H1 (cell line): Measurements from ENCODE around the gene ZNF398. TPM values are rescaled to one million over a fixed set of nuclear protein-coding genes. Genes with fewer than 3 reads are reported as not detected.

Experiments used
- CTCF ChIA-PET: fragments of 300-600 bp; sonication (Branson Sonifier 250); formaldehyde crosslinking; loops from one replicate; lab custom pipeline; 2021; ENCODE audit not compliant: partially characterized antibody; lab: Charles Lee
- POLR2A ChIA-PET: fragments of 300-600 bp; sonication (Branson Sonifier 250); formaldehyde crosslinking; loops from one replicate; lab custom pipeline; 2021; ENCODE audit warnings: inconsistent platforms; ENCODE audit not compliant: partially characterized antibody; lab: Charles Lee
- DNase-seq, 2 experiments: peaks; one replicate each; pipeline versions ENCODE4 v3.0.0 to v3.0.0-alpha.2; 2010 to 2022; ENCODE audit warnings: low spot score in 2 of 2, low read depth in 1 of 2, mixed read lengths in 1 of 2
- FAIRE-seq: peaks from 2 replicates; lab custom pipeline; 2011; peaks lifted over from hg19 to GRCh38; lab: Jason Lieb, UNC
- H2AFZ ChIP-seq: 2 replicates; pipeline ENCODE4 v1.8.1; 2012; ENCODE audit warnings: low read length, inconsistent platforms
- H2AK5ac ChIP-seq: 2 replicates; pipeline ENCODE4 v1.6.1; 2013; ENCODE audit warnings: low read depth, low read length
- H2BK120ac ChIP-seq: replicated peaks from 2 replicates; pipeline ENCODE3; 2013; ENCODE audit warnings: low read depth, low read length, inconsistent platforms
- H2BK12ac ChIP-seq: 2 replicates; pipeline ENCODE4 v1.6.1; 2013; ENCODE audit warnings: low read depth, low read length
- H2BK15ac ChIP-seq: 2 replicates; pipeline ENCODE4 v1.6.1; 2013; ENCODE audit warnings: low read length
- H2BK20ac ChIP-seq: 2 replicates; pipeline ENCODE4 v1.6.1; 2013; ENCODE audit warnings: low read length
- H2BK5ac ChIP-seq: 2 replicates; pipeline ENCODE4 v1.6.1; 2013; ENCODE audit warnings: low read depth, low read length
- H3K14ac ChIP-seq: 2 replicates; pipeline ENCODE4 v1.6.1; 2013; ENCODE audit warnings: inconsistent platforms; ENCODE audit not compliant: insufficient read length
- H3K18ac ChIP-seq: 2 replicates; pipeline ENCODE4 v1.6.1; 2013; ENCODE audit warnings: low read length; ENCODE audit errors: extremely low read depth
- H3K23ac ChIP-seq: 2 replicates; pipeline ENCODE4 v1.6.1; 2013; ENCODE audit warnings: inconsistent platforms; ENCODE audit not compliant: insufficient read length
- H3K23me2 ChIP-seq: 2 replicates; pipeline ENCODE4 v1.6.1; 2013; ENCODE audit warnings: low read depth, low read length
- H3K27ac ChIP-seq: 2 replicates; pipeline ENCODE4 v1.6.1; 2011; ENCODE audit warnings: low read depth, low read length, inconsistent platforms
- H3K27me3 ChIP-seq, 4 experiments: replicated peaks in 1 of 4; 1 replicate in 1 of 4; 2 replicates in 3 of 4; pipeline versions ENCODE4 v1.6.1 to v1.8.1; 2011 to 2013; ENCODE audit warnings: low read length in 3 of 4, mild to moderate bottlenecking in 3 of 4, inconsistent platforms in 2 of 4, mixed read lengths in 2 of 4, moderate library complexity in 1 of 4; ENCODE audit not compliant: control insufficient read depth in 3 of 4, insufficient read depth in 3 of 4; ENCODE audit errors: extremely low read depth in 1 of 4
- H3K36me3 ChIP-seq, 4 experiments: 2 replicates each; pipeline versions ENCODE4 v1.6.1 to v1.8.1; 2011 to 2013; ENCODE audit warnings: mild to moderate bottlenecking in 4 of 4, low read length in 3 of 4, moderate library complexity in 2 of 4, control low read depth in 1 of 4, inconsistent platforms in 1 of 4; ENCODE audit not compliant: insufficient read depth in 4 of 4, control insufficient read depth in 2 of 4
- H3K4ac ChIP-seq: replicated peaks from 2 replicates; pipeline ENCODE3; 2013; ENCODE audit warnings: low read length, low read depth, mixed read lengths, inconsistent platforms; ENCODE audit not compliant: insufficient read length
- H3K4me1 ChIP-seq, 4 experiments: replicated peaks in 1 of 4; 1 replicate in 1 of 4; 2 replicates in 3 of 4; pipeline versions ENCODE4 v1.6.1 to v1.8.1; 2011 to 2013; ENCODE audit warnings: low read length in 3 of 4, inconsistent platforms in 2 of 4, mixed read lengths in 1 of 4; ENCODE audit not compliant: insufficient read depth in 4 of 4, control insufficient read depth in 3 of 4
- H3K4me2 ChIP-seq, 2 experiments: 2 replicates each; pipeline versions ENCODE4 v1.6.1 to v1.8.1; 2011 to 2013; ENCODE audit warnings: low read depth in 2 of 2, low read length in 2 of 2, control low read depth in 1 of 2, inconsistent platforms in 1 of 2, mild to moderate bottlenecking in 1 of 2; ENCODE audit not compliant: insufficient read depth in 1 of 2
- H3K4me3 ChIP-seq, 4 experiments: fragments of 200-600, 300-600 bp in 1 of 4; sonication (generic), shearing (Covaris generic), sonication (Bioruptor Twin) in 1 of 4; 2 replicates each; pipeline versions ENCODE4 v1.5.1 to v1.8.1; 2011 to 2016; ENCODE audit warnings: low read length in 4 of 4, low read depth in 3 of 4, control low read depth in 2 of 4, inconsistent platforms in 2 of 4, mild to moderate bottlenecking in 2 of 4, mixed read lengths in 1 of 4, moderate library complexity in 1 of 4; ENCODE audit not compliant: insufficient read depth in 2 of 4; ENCODE audit errors: extremely low read depth in 1 of 4
- H3K56ac ChIP-seq: replicated peaks from 2 replicates; pipeline ENCODE3; 2013; ENCODE audit warnings: low read depth, mild to moderate bottlenecking, mixed read lengths, low read length, inconsistent platforms; ENCODE audit not compliant: insufficient read length
- H3K79me1 ChIP-seq: 2 replicates; pipeline ENCODE4 v1.6.1; 2013; ENCODE audit warnings: low read depth, low read length, control low read depth
- H3K79me2 ChIP-seq, 2 experiments: 2 replicates each; pipeline versions ENCODE4 v1.6.1 to v1.8.1; 2012 to 2013; ENCODE audit warnings: low read length in 2 of 2, mild to moderate bottlenecking in 2 of 2, inconsistent platforms in 1 of 2; ENCODE audit not compliant: insufficient read depth in 2 of 2, control insufficient read depth in 1 of 2
- H3K9ac ChIP-seq, 4 experiments: replicated peaks in 1 of 4; 1 replicate in 1 of 4; 2 replicates in 3 of 4; pipeline versions ENCODE4 v1.6.1 to v1.8.1; 2011 to 2013; ENCODE audit warnings: low read depth in 3 of 4, low read length in 3 of 4, control low read depth in 2 of 4, mild to moderate bottlenecking in 2 of 4, moderate library complexity in 2 of 4, inconsistent platforms in 1 of 4; ENCODE audit errors: extremely low read depth in 1 of 4
- H3K9me3 ChIP-seq, 2 experiments: 2 replicates each; pipeline versions ENCODE4 v1.6.1 to v1.8.1; 2012 to 2013; ENCODE audit warnings: mild to moderate bottlenecking in 2 of 2, moderate library complexity in 2 of 2, control low read depth in 1 of 2, inconsistent platforms in 1 of 2, low read depth in 1 of 2, low read length in 1 of 2, mixed read lengths in 1 of 2; ENCODE audit not compliant: insufficient read depth in 2 of 2
- H4K20me1 ChIP-seq, 2 experiments: replicated peaks in 1 of 2; 2 replicates each; pipeline versions ENCODE3 to v1.8.1; 2011 to 2013; ENCODE audit warnings: inconsistent platforms in 2 of 2, low read length in 2 of 2, mild to moderate bottlenecking in 1 of 2; ENCODE audit not compliant: insufficient read depth in 2 of 2, control insufficient read depth in 1 of 2
- H4K5ac ChIP-seq: 2 replicates; pipeline ENCODE4 v1.6.1; 2013; ENCODE audit warnings: low read length, low read depth, mixed read lengths, inconsistent platforms; ENCODE audit not compliant: insufficient read length
- H4K8ac ChIP-seq: 2 replicates; pipeline ENCODE4 v1.8.0; 2013; ENCODE audit warnings: mild to moderate bottlenecking, moderate library complexity, low read length, inconsistent platforms; ENCODE audit not compliant: insufficient read depth; ENCODE audit errors: extremely low read depth
- H4K91ac ChIP-seq: replicated peaks from 2 replicates; pipeline ENCODE3; 2013; ENCODE audit warnings: low read length, mixed read lengths, inconsistent platforms; ENCODE audit not compliant: insufficient read length
- BACH1 ChIP-seq: IDR thresholded peaks from 2 replicates; pipeline ENCODE4 v1.6.1; 2012; ENCODE audit warnings: low read length, improper control_type of control experiment
- CHD1 ChIP-seq: IDR thresholded peaks from 2 replicates; pipeline ENCODE4 v1.6.1; 2012; ENCODE audit warnings: low read depth, low read length, improper control_type of control experiment
- EP300 ChIP-seq, 2 experiments: IDR thresholded peaks; 1 replicate in 1 of 2; 2 replicates in 1 of 2; pipeline ENCODE4 v1.6.1; 2011 to 2012; ENCODE audit warnings: low read depth in 2 of 2, low read length in 2 of 2, mild to moderate bottlenecking in 2 of 2, borderline replicate concordance in 1 of 2, inconsistent platforms in 1 of 2, moderate library complexity in 1 of 2
- GABPA ChIP-seq: IDR thresholded peaks from 2 replicates; pipeline ENCODE4 v1.6.1; 2011; ENCODE audit warnings: mild to moderate bottlenecking, low read length, moderate library complexity, borderline replicate concordance; ENCODE audit not compliant: insufficient read depth
- GTF2F1 ChIP-seq: IDR thresholded peaks from 2 replicates; pipeline ENCODE4 v1.6.1; 2012; ENCODE audit warnings: low read depth, low read length, improper control_type of control experiment, borderline replicate concordance
- JUN ChIP-seq: IDR thresholded peaks from 2 replicates; pipeline ENCODE4 v1.6.1; 2011; ENCODE audit warnings: low read depth, mild to moderate bottlenecking, improper control_type of control experiment, low read length
- NRF1 ChIP-seq: IDR thresholded peaks from 2 replicates; pipeline ENCODE4 v1.6.1; 2011; ENCODE audit warnings: mild to moderate bottlenecking, low read depth, low read length, improper control_type of control experiment
- POU5F1 ChIP-seq: IDR thresholded peaks from 2 replicates; pipeline ENCODE4 v1.6.1; 2011; ENCODE audit warnings: low read depth, mild to moderate bottlenecking, low read length, moderate library complexity
- RBBP5 ChIP-seq: IDR thresholded peaks from 2 replicates; pipeline ENCODE4 v1.7.1; 2012; ENCODE audit warnings: low read depth, mild to moderate bottlenecking, inconsistent platforms, low read length, moderate library complexity, borderline replicate concordance
- RFX5 ChIP-seq: IDR thresholded peaks from 2 replicates; pipeline ENCODE4 v1.6.1; 2011; ENCODE audit warnings: low read depth, low read length, improper control_type of control experiment, borderline replicate concordance
- RXRA ChIP-seq: IDR thresholded peaks from 2 replicates; pipeline ENCODE4 v1.6.1; 2011; ENCODE audit warnings: low read depth, mild to moderate bottlenecking, low read length, moderate library complexity; ENCODE audit not compliant: insufficient read depth
- SP1 ChIP-seq: IDR thresholded peaks from 2 replicates; pipeline ENCODE4 v1.6.1; 2011; ENCODE audit warnings: low read depth, low read length
- USF2 ChIP-seq: IDR thresholded peaks from 2 replicates; pipeline ENCODE4 v1.6.1; 2011; ENCODE audit warnings: low read length, improper control_type of control experiment
- WGBS, 2 experiments: shearing (Covaris generic) in 1 of 2; methylation state at CpG; one replicate each; pipeline versions ENCODE4 v1.1.6 to v1.1.7; 2013 to 2015; ENCODE audit warnings: low lambda C conversion rate in 2 of 2, mixed read lengths in 2 of 2, inconsistent platforms in 1 of 2, low coverage in 1 of 2, missing lambda C conversion rate in 1 of 2; ENCODE audit not compliant: insufficient replicate concordance in 2 of 2, insufficient coverage in 1 of 2, insufficient read length in 1 of 2; ENCODE audit errors: extremely low coverage in 1 of 2, missing lambda C conversion rate in 1 of 2; 5-methylcytosine and 5-hydroxymethylcytosine counted together
- polyA plus RNA-seq, 7 experiments: library from polyadenylated mRNA; depleted of rRNA in 3 of 7; stranded (reverse) in 5 of 7; unstranded in 2 of 7; fragments of >200 nt in 5 of 7; fragments of 200-250 nt in 2 of 7; gene quantifications; 1 replicate in 5 of 7; 2 replicates in 1 of 7; 4 replicates in 1 of 7; pipeline versions ENCODE4 v1.2.1 to v1.2.3, GENCODE V29; 2011 to 2013; ENCODE audit warnings: missing spikeins in 2 of 7, mixed read lengths in 2 of 7
- total RNA-seq: library from RNA; stranded (reverse); fragmentation: NEBNext Ultra II Directional; extraction: Animal tissue kit (Norgen Biotek cat#: 25700); gene quantifications from 2 replicates; pipeline ENCODE4 v1.2.1, GENCODE V29; 2021

ZNF398 gene
- total and polyA plus RNA-seq, 2 of the 8 experiments (the other 6 are each of a cell fraction or from before 2014, with no cell fraction given), result 52.7 to 63.5 TPM

GRCh38 chr7:149175150-149175549 is 27.9 kb downstream of the ZNF398 start:
- no peak overlapping the region for H3K27ac ChIP-seq
- no peak overlapping the region for H3K9ac ChIP-seq
- H2BK20ac ChIP-seq, result no peak overlapping the region
- no peaks in the 10 kb centered on the region for H3K79me1 ChIP-seq
- H2AK5ac ChIP-seq, result no peak overlapping the region
- H2BK15ac ChIP-seq, result no peak overlapping the region
- no peaks in the 10 kb centered on the region for H3K23me2 ChIP-seq
- WGBS, 2 experiments, result 91% methylated on average over 2 of the region's 2 CpGs; no CpG with 5 or more reads in 1 of the 2 experiments
- POLR2A ChIA-PET, result interaction anchor here (1.2 to 3.8 kb wide), 6 partner anchors 9 to 29 kb away, joined by 4 to 29 read pairs (median 6); partner anchors contain the start of gene ZNF282
- no peaks in the 10 kb centered on the region for H3K4me1 ChIP-seq
- H2BK5ac ChIP-seq, result no peak overlapping the region
- CTCF ChIA-PET, result interaction anchor here (0.8 kb wide), 1 partner anchor 163 kb away, joined by 3 read pairs; no protein-coding TSS in a partner anchor
- no peak overlapping the region for H3K14ac ChIP-seq
- H3K4ac ChIP-seq, result no peak overlapping the region
- FAIRE-seq, result no peak
- no peak overlapping the region for H4K8ac ChIP-seq
- H2AFZ ChIP-seq, result no peak overlapping the region
- no peak for DNase-seq
- no peak overlapping the region for H3K4me3 ChIP-seq
- peaks cover 0 to 5% of the 10 kb centered on the region in 2 experiments; a peak in 1 of 4 replicates for H3K79me2 ChIP-seq
- H2BK120ac ChIP-seq, result no peak overlapping the region
- no peak overlapping the region for H3K56ac ChIP-seq
- peaks cover 4 to 5% of the 10 kb centered on the region in 2 experiments for H4K20me1 ChIP-seq
- no peak overlapping the region for H4K91ac ChIP-seq
- H3K18ac ChIP-seq, result no peak overlapping the region
- H2BK12ac ChIP-seq, result no peak overlapping the region
- no peak overlapping the region for H3K4me2 ChIP-seq
- H3K9me3 ChIP-seq, result no peaks in the 10 kb centered on the region
- no peak overlapping the region for H3K23ac ChIP-seq
- no peak overlapping the region for H4K5ac ChIP-seq
- H3K36me3 ChIP-seq, result peaks cover 31 to 87% (median 70%) of the 10 kb centered on the region in 4 experiments
- no peaks in the 10 kb centered on the region for H3K27me3 ChIP-seq
- no peak for TF ChIP-seq RBBP5
- TF ChIP-seq CHD1, result no peak
- TF ChIP-seq SP1, result no peak
- TF ChIP-seq GTF2F1, result no peak
- TF ChIP-seq GABPA, result no peak
- no peak for TF ChIP-seq NRF1
- no peak for TF ChIP-seq JUN
- no peak for TF ChIP-seq RFX5
- no peak for TF ChIP-seq POU5F1
- no peak for TF ChIP-seq EP300 (IDR thresholded peaks at IDR 0.05; ENCODE audit: borderline replicate concordance in 1 of 2, low read depth in 2 of 2, low read length in 2 of 2)
- TF ChIP-seq RXRA, result no peak
- TF ChIP-seq USF2, result no peak
- TF ChIP-seq BACH1, result no peak
